ENCODE measurements around the gene PFDN4. TPM values are rescaled to one million over a fixed set of nuclear protein-coding genes. Genes with fewer than 3 reads are reported as not detected.

The PFDN4 gene
- total RNA-seq, 4 donors from 2014 or later = 60.0 to 108 (median 85.1) TPM

- 77 to 79% methylated on average over 3 to 9 of the region's 10 CpGs for WGBS, 2 donors
These were observed 42.8 kb downstream of the PFDN4 start for GRCh38 chr20:54250691-54251090.

GRCh38 chr20:54251096-54251495 is 43.2 kb downstream of the PFDN4 start:
- Histone ChIP-seq H3K4me3 (no peak overlapping the region), H3K4me1 (peaks cover 0 to 3% (median 0%) of the 10 kb centered on the region in 4 donors), H3K27ac (no peak overlapping the region), H3K27me3 (no peaks in the 10 kb centered on the region), H3K36me3 (no peaks in the 10 kb centered on the region), H3K9me3 (no peaks in the 10 kb centered on the region)
- no peak for TF ChIP-seq CTCF (IDR thresholded peaks at IDR 0.05)
- TF ChIP-seq POLR2A (IDR thresholded peaks at IDR 0.05) = no peak
- DNase-seq (ENCODE audit: low spot score in 2 of 2) = no peak
- 73 to 83% methylated on average over 3 of the region's 3 CpGs for WGBS, 2 donors

More at GRCh38 chr20:54250691-54251090, 42.8 kb downstream of the PFDN4 start:
- no peaks in the 10 kb centered on the region for H3K36me3 ChIP-seq
- no peak for DNase-seq (ENCODE audit: low spot score in 2 of 2)
- no peak overlapping the region for H3K27ac ChIP-seq
- H3K9me3 ChIP-seq = no peaks in the 10 kb centered on the region
- TF ChIP-seq POLR2A (IDR thresholded peaks at IDR 0.05) (no peak), EP300 (IDR thresholded peaks at IDR 0.05) (no peak), CTCF (IDR thresholded peaks at IDR 0.05) (no peak)
- no peaks in the 10 kb centered on the region for H3K27me3 ChIP-seq
- H3K4me3 ChIP-seq = no peak overlapping the region
- no peaks in the 10 kb centered on the region for H3K4me1 ChIP-seq

DNA sequence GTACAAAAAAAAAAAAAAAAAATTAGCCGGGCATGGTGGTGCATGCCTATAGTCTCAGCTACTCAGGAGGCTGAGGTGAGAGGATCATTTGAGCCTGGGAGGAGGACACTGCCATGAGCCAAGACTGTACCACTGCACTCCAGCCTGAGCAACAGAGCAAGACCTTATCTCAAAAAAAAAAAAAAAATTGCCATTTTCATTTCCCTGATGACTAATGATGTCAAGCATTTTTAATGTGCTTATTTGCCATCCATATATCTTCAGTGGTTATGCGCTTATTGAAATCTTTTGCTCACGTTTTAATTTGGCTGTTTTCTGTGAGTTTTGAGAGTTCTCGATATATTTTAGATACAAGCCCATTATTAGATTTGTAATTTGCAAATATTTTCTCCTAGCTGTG is 46.7 kb downstream of the PFDN4 start:
- H3K27me3 ChIP-seq = no peaks in the 10 kb centered on the region
- no peak overlapping the region for H3K27ac ChIP-seq
- no peak overlapping the region for H3K4me3 ChIP-seq
- no peaks in the 10 kb centered on the region for H3K9me3 ChIP-seq
- H3K36me3 ChIP-seq = no peaks in the 10 kb centered on the region
- 76 to 91% methylated on average over 4 of the region's 4 CpGs for WGBS, 2 donors
- no peak for DNase-seq (ENCODE audit: low spot score in 2 of 2)
- peaks cover 0 to 7% (median 0%) of the 10 kb centered on the region in 4 donors for H3K4me1 ChIP-seq
- TF ChIP-seq EP300 (IDR thresholded peaks at IDR 0.05) (no peak), CTCF (IDR thresholded peaks at IDR 0.05) (no peak), POLR2A (IDR thresholded peaks at IDR 0.05) (no peak)

DNA sequence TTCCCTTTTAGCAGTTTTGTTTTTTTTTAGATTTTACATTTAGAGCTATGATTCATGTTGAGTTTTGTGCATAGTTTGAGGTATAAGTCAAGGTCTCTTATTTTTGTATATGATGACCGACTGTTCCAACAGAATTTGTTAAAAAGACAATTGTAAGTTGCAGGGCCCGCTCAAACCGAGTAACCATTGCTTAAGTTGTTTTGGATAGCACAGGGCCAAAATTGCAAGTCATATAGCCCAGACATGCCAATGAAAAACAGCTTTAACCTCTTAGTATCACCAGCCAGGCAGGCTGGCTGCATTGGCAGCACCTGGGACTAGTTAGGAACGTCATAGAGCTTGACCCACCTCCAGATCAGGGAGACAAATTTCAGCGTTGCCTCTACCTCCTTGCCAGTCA is 47.3 kb downstream of the PFDN4 start:
- H3K36me3 ChIP-seq = no peaks in the 10 kb centered on the region
- TF ChIP-seq CTCF (IDR thresholded peaks at IDR 0.05) (no peak), POLR2A (IDR thresholded peaks at IDR 0.05) (no peak), EP300 (IDR thresholded peaks at IDR 0.05) (no peak)
- no peaks in the 10 kb centered on the region for H3K27me3 ChIP-seq

GRCh38 chr20:54256202-54256601 is 48.3 kb downstream of the PFDN4 start:
- no peak for DNase-seq (ENCODE audit: low spot score in 2 of 2)
- TF ChIP-seq POLR2A (IDR thresholded peaks at IDR 0.05) (no peak), EP300 (IDR thresholded peaks at IDR 0.05) (no peak), CTCF (IDR thresholded peaks at IDR 0.05) (no peak)
- peaks cover 0 to 7% (median 0%) of the 10 kb centered on the region in 4 donors for H3K4me1 ChIP-seq
- H3K27ac ChIP-seq = no peak overlapping the region
- no peaks in the 10 kb centered on the region for H3K36me3 ChIP-seq
- no peaks in the 10 kb centered on the region for H3K9me3 ChIP-seq
- no peaks in the 10 kb centered on the region for H3K27me3 ChIP-seq
- 60 to 77% methylated on average over 3 of the region's 3 CpGs for WGBS, 2 donors
- H3K4me3 ChIP-seq = no peak overlapping the region

More for the DNA sequence above, 47.3 kb downstream of the PFDN4 start:
- WGBS, 2 donors = 54 to 74% methylated on average over 5 of the region's 5 CpGs
- Histone ChIP-seq H3K4me1 (peaks cover 0 to 7% (median 0%) of the 10 kb centered on the region in 4 donors), H3K9me3 (no peaks in the 10 kb centered on the region), H3K27ac (no peak overlapping the region), H3K4me3 (no peak overlapping the region)
- no peak for DNase-seq (ENCODE audit: low spot score in 2 of 2)

Data from tibial nerve (tissue), 4 donors.